CD4-positive, CD25-positive, alpha-beta regulatory T cell (primary cell): Measurements from ENCODE around the gene UCN2. TPM values are rescaled to one million over a fixed set of nuclear protein-coding genes. Genes with fewer than 3 reads are reported as not detected.
A peak's percentile ranks its signal among the peaks of the same experiment; 100 is the strongest.

Source experiments
- ATAC-seq, 2 donors: fragments of 150-1000 bp; cut with Tn5 transposase; one replicate each; pipeline ENCODE4 v1.10.0; 2021; ENCODE audit warnings: low read depth in 2 of 2, moderate number of reproducible peaks in 2 of 2, moderate library complexity in 1 of 2
- DNase-seq, 3 donors: peaks; one replicate each; pipeline versions ENCODE4 v3.0.0 to v3.0.0-alpha.2; 2012 to 2022; ENCODE audit warnings: mixed read lengths in 1 of 3
- H3K27ac ChIP-seq: one replicate; pipeline ENCODE4 v1.7.0; 2013; ENCODE audit warnings: mild to moderate bottlenecking, low read length; ENCODE audit not compliant: insufficient read depth, poor library complexity, severe bottlenecking
- H3K27me3 ChIP-seq: one replicate; pipeline ENCODE4 v1.7.0; 2013; ENCODE audit warnings: low read length; ENCODE audit not compliant: control insufficient read depth, insufficient read depth
- H3K36me3 ChIP-seq: one replicate; pipeline ENCODE4 v1.7.0; 2013; ENCODE audit warnings: mild to moderate bottlenecking, low read length, moderate library complexity; ENCODE audit not compliant: control insufficient read depth, insufficient read depth
- H3K4me1 ChIP-seq: 2 replicates; pipeline ENCODE4 v1.7.0; 2013; ENCODE audit warnings: mild to moderate bottlenecking, low read length; ENCODE audit not compliant: insufficient read depth, control insufficient read depth, poor library complexity, severe bottlenecking
- H3K4me3 ChIP-seq: one replicate; pipeline ENCODE4 v1.7.0; 2013; ENCODE audit warnings: low read depth, mild to moderate bottlenecking, low read length, moderate library complexity
- H3K9me3 ChIP-seq, 2 experiments: 1 replicate in 1 of 2; 2 replicates in 1 of 2; pipeline ENCODE4 v1.7.0; 2013; ENCODE audit warnings: low read length in 2 of 2, mild to moderate bottlenecking in 1 of 2, moderate library complexity in 1 of 2; ENCODE audit not compliant: control insufficient read depth in 2 of 2
- H3K27ac Mint-ChIP-seq, 3 donors: one replicate each; pipeline ENCODE4 v1.8.0; 2020 to 2022; ENCODE audit warnings: mild to moderate bottlenecking in 3 of 3, mixed read lengths in 3 of 3, moderate library complexity in 2 of 3
- H3K27me3 Mint-ChIP-seq: one replicate; pipeline ENCODE4 v1.8.0; 2022; ENCODE audit warnings: mild to moderate bottlenecking, mixed read lengths
- H3K36me3 Mint-ChIP-seq: one replicate; pipeline ENCODE4 v1.8.0; 2020; ENCODE audit warnings: mixed read lengths
- H3K4me1 Mint-ChIP-seq, 4 donors: one replicate each; pipeline ENCODE4 v1.8.0; 2020 to 2022; ENCODE audit warnings: mixed read lengths in 4 of 4, mild to moderate bottlenecking in 1 of 4
- H3K4me3 Mint-ChIP-seq, 4 donors: one replicate each; pipeline ENCODE4 v1.8.0; 2020 to 2022; ENCODE audit warnings: mild to moderate bottlenecking in 4 of 4, mixed read lengths in 4 of 4, moderate library complexity in 3 of 4
- H3K9me3 Mint-ChIP-seq, 7 donors: one replicate each; pipeline ENCODE4 v1.8.0; 2020 to 2022; ENCODE audit warnings: mixed read lengths in 7 of 7, mild to moderate bottlenecking in 3 of 7, moderate library complexity in 2 of 7
- polyA plus RNA-seq, 4 donors: library from polyadenylated mRNA; unstranded; fragments of 300-500 nt; fragmentation: Illumina TruSeq; gene quantifications; one replicate each; pipeline ENCODE4 v1.2.3, GENCODE V29; 2021
- total RNA-seq: library from RNA; stranded (reverse); gene quantifications from one replicate; pipeline ENCODE4 v1.2.3, GENCODE V29; 2022

The UCN2 gene
- total and polyA plus RNA-seq, 5 donors from 2014 or later = not detected

DNA sequence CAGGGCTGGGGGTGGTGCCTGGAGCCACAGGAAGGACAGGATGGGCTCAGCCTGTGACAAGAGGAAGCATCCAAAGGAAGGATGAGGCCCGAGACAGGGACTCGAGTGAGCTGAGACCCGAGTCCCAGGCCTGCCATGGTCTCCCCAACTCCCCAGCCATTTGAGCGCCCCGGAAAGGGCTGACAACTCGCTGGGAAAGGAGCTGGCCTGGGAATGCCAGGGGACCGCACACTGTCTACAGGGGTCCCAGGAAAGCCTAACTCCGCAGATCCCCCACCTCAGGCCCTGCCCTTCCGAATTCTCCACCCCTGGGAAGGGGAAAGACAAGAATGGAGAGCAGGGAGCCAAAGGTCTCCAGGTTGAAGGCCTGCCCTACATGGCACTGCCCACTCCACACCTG, 38.6 kb downstream of the UCN2 start:
- H3K9me3 ChIP-seq = no peaks in the 10 kb centered on the region
- Mint-ChIP-seq H3K9me3 (no peaks in the 10 kb centered on the region), H3K4me3 (no peak overlapping the region), H3K36me3 (no peaks in the 10 kb centered on the region), H3K27ac (peak overlapping the region in 1 of 3 donors; percentile 20), H3K27me3 (no peaks in the 10 kb centered on the region), H3K4me1 (peaks cover 0 to 2% (median 0%) of the 10 kb centered on the region in 4 donors)
- DNase-seq (no peak), ATAC-seq (no peak)
- no peak overlapping the region for H3K27ac ChIP-seq
- H3K36me3 ChIP-seq = no peaks in the 10 kb centered on the region
- H3K27me3 ChIP-seq = no peaks in the 10 kb centered on the region
- no peak overlapping the region for H3K4me3 ChIP-seq
- H3K4me1 ChIP-seq = no peaks in the 10 kb centered on the region

DNA sequence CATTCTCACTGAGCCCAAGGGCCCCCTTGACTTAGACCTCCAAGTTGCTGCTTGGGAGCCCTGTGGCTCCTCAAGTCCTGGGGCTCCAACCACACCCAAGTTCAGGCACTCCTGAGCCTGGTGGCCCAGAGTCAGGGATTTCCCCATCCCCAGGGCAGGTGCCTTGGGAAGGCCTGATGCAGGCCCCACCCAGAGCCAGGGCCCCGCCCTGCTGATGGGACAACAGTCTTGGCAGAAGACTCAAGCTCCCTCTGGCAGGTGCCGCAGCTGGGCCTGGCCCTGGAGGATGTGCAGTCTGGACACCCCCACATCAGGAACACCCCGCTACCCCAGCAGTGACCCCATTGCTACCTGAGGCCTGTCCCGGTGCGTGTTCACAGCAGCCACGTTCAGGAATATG, 41.9 kb downstream of the UCN2 start:
- Mint-ChIP-seq H3K4me3 (no peak overlapping the region), H3K27ac (peak overlapping the region in 1 of 3 donors; percentile 25), H3K27me3 (no peaks in the 10 kb centered on the region), H3K36me3 (no peaks in the 10 kb centered on the region), H3K4me1 (peaks cover 0 to 32% (median 12%) of the 10 kb centered on the region in 4 donors), H3K9me3 (no peaks in the 10 kb centered on the region)
- no peak for DNase-seq
- Histone ChIP-seq H3K36me3 (no peaks in the 10 kb centered on the region), H3K4me3 (no peak overlapping the region), H3K27ac (no peak overlapping the region), H3K27me3 (no peaks in the 10 kb centered on the region), H3K4me1 (peaks cover 26% of the 10 kb centered on the region), H3K9me3 (no peaks in the 10 kb centered on the region)
- no peak for ATAC-seq

DNA sequence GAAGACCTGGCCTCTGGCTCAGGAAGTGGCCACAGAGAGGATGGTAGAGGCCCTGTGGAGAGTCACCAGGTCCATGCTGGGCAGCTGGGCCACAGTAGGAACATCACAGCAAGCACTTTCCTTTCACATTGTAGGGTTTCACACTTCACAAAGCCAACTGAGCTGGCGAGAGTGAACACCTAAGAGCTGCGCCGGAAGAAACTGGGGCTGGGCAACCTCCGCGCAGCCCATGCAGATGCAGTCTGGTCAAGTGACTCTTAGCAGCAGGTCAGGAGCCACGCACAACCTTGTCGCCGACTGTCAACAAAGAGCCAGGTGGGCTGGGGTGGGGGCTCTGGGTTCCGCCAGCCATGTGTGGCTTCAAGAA, 44.3 kb downstream of the UCN2 start:
- H3K9me3 ChIP-seq = no peaks in the 10 kb centered on the region
- H3K4me3 ChIP-seq = no peak overlapping the region
- Mint-ChIP-seq H3K36me3 (no peaks in the 10 kb centered on the region), H3K27me3 (no peaks in the 10 kb centered on the region), H3K4me3 (no peak overlapping the region), H3K9me3 (no peaks in the 10 kb centered on the region), H3K27ac (peak overlapping the region; percentile 15 to 67 (median 32)), H3K4me1 (peaks cover 0 to 53% (median 24%) of the 10 kb centered on the region in 4 donors)
- H3K4me1 ChIP-seq = peaks cover 50% of the 10 kb centered on the region
- DNase-seq (no peak), ATAC-seq (no peak)
- H3K27me3 ChIP-seq = no peaks in the 10 kb centered on the region
- no peaks in the 10 kb centered on the region for H3K36me3 ChIP-seq
- H3K27ac ChIP-seq = no peak overlapping the region

DNA sequence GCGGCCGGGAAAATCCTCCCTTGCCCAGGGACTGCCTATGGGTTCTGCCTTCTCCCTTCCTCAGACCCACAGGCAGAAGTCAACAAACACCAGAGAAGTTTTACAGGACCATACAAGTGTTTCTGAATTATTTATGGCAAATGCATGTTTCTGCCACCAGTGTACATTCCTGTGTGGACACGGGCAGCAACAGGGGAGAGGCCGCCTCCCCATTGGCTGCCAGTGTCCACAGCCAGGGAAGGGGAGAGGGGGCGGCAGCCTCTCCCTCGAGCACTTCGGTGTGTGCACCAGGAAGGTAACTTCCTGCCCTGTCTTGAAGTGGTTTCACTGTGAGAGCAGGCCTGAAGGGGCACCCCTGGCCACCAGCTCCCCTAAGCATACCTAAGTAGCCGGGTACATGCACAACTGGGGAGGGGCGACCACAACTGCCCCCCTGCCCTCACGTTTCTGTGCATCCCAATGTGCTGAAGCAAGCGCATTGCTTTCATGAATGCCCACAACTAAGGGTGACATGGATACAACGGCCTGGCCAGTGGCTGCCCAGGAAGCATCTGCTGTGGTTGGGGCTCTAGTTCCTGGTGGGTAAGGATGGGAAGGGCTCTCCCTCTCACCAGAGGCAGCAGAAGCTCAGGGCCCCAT, 44.8 kb downstream of the UCN2 start:
- H3K4me3 ChIP-seq = no peak overlapping the region
- DNase-seq (peak in 1 of 3 donors; percentile 54), ATAC-seq (peak; percentile 43 to 52)
- no peaks in the 10 kb centered on the region for H3K27me3 ChIP-seq
- Mint-ChIP-seq H3K36me3 (no peaks in the 10 kb centered on the region), H3K27me3 (no peaks in the 10 kb centered on the region), H3K27ac (peak overlapping the region in 2 of 3 donors; percentile 78 to 93), H3K4me3 (peak overlapping the region in 2 of 4 donors; percentile 52 to 62), H3K4me1 (peaks cover 0 to 58% (median 28%) of the 10 kb centered on the region in 4 donors), H3K9me3 (no peaks in the 10 kb centered on the region)
- H3K27ac ChIP-seq = no peak overlapping the region
- H3K4me1 ChIP-seq = peaks cover 55% of the 10 kb centered on the region
- H3K36me3 ChIP-seq = no peaks in the 10 kb centered on the region
- H3K9me3 ChIP-seq = no peaks in the 10 kb centered on the region

DNA sequence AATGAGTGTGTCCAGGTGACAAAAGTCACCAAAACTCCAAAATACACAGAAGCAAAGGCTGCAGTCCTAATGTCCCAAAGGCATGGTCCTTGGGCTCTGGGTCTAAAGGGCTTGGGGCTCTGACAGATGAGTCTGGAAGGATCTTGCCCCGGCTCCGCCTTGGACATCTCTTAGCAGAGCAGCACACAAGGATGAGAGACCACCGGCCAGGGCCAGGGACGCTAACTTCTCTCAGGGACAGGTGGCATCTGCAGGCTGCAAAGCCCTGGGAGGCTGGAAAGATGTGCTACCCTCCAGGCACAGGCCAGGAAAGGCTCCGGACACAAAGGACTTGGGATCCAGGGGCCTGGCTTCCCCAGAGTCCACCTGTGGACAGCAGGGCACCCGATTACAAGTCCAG, 45.5 kb downstream of the UCN2 start:
- Histone ChIP-seq H3K27me3 (no peaks in the 10 kb centered on the region), H3K9me3 (no peaks in the 10 kb centered on the region), H3K4me1 (peaks cover 57% of the 10 kb centered on the region), H3K27ac (no peak overlapping the region), H3K36me3 (no peaks in the 10 kb centered on the region), H3K4me3 (no peak overlapping the region)
- Mint-ChIP-seq H3K4me3 (peak overlapping the region in 2 of 4 donors; percentile 52 to 62), H3K27ac (peak overlapping the region in 2 of 3 donors; percentile 78 to 93), H3K4me1 (peaks cover 0 to 59% (median 29%) of the 10 kb centered on the region in 4 donors), H3K27me3 (no peaks in the 10 kb centered on the region), H3K9me3 (no peaks in the 10 kb centered on the region), H3K36me3 (no peaks in the 10 kb centered on the region)
- DNase-seq = no peak
- no peak for ATAC-seq

DNA sequence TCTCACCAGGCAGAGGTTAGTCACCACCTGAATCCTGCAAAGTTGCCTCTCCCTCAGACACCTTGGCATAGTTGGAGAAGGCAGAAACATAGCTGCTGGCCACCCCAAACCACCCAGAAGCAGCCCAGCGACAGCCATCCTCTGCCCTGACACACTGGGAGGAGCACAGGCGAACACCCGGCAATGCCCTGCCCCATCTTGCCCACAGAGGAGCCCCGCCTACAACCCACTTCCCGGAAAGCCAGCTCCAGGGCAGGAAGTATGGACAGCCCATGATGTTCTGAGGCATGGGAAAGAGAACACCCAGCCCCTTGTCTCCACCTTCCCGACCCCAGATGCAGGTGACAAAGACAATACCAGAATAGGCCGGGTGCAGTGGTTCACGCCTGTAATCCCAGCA, 47.0 kb downstream of the UCN2 start:
- Mint-ChIP-seq H3K4me3 (peak overlapping the region in 3 of 4 donors; percentile 51 to 70 (median 57)), H3K4me1 (peaks cover 0 to 65% (median 33%) of the 10 kb centered on the region in 4 donors), H3K27me3 (peaks cover 5% of the 10 kb centered on the region), H3K27ac (peak overlapping the region; percentile 20 to 66 (median 64)), H3K9me3 (no peaks in the 10 kb centered on the region), H3K36me3 (no peaks in the 10 kb centered on the region)
- H3K27ac ChIP-seq = no peak overlapping the region
- no peaks in the 10 kb centered on the region for H3K36me3 ChIP-seq
- no peak overlapping the region for H3K4me3 ChIP-seq
- no peak for ATAC-seq
- no peaks in the 10 kb centered on the region for H3K9me3 ChIP-seq
- H3K4me1 ChIP-seq = peaks cover 57% of the 10 kb centered on the region
- peak in 1 of 3 donors; percentile 39 for DNase-seq
- no peaks in the 10 kb centered on the region for H3K27me3 ChIP-seq

DNA sequence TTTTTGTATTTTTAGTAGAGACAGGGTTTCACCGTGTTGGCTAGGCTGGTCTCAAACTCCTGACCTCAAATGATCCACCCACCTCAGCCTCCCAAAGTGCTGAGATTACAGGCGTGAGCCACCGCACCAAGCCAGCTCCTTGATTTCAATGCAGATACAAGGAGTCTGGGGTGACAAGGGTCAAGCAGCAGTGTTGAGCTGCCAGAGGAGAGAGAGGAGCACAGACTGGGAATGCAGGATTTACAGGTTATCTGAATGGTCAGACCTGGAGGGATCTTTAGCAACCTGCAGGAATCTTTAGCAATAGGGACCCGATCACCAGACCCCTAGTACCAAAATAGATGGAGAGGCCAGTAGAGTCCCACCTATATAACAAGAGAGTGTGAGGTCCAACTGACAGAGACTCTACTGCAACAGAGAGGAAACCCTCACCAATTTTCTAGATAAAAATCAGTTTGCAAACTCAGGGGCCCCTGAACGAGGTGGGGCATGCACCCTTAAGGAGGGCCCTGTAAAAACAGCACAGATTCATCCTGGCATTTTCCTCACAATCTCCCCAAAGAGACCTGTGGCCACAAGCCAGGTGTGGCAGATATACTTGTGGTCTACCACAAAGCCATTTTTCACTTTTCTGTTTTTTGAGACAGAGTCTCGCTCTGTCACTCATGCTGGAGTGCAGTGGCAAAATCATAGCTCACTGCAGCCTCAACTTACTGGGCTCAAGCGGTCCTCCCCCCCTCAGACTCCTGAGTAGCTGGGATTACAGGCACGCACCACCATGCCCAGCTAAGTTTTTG, 49.0 kb downstream of the UCN2 start:
- Histone ChIP-seq H3K27ac (peak overlapping the region; percentile 41), H3K4me1 (peaks cover 55% of the 10 kb centered on the region), H3K36me3 (no peaks in the 10 kb centered on the region), H3K27me3 (no peaks in the 10 kb centered on the region), H3K4me3 (peak overlapping the region; percentile 44), H3K9me3 (no peaks in the 10 kb centered on the region)
- Mint-ChIP-seq H3K36me3 (no peaks in the 10 kb centered on the region), H3K4me3 (peak overlapping the region; percentile 34 to 74 (median 58)), H3K4me1 (peaks cover 0 to 68% (median 32%) of the 10 kb centered on the region in 4 donors), H3K27me3 (peaks cover 13% of the 10 kb centered on the region), H3K27ac (peak overlapping the region in 2 of 3 donors; percentile 56 to 78), H3K9me3 (no peaks in the 10 kb centered on the region)
- ATAC-seq (peak; percentile 26 to 45), DNase-seq (peak in 2 of 3 donors; percentile 39 to 83)
